Activated CD8-positive, alpha-beta memory T cell treated with anti-CD3 and anti-CD28 coated beads for 1 hour (primary cell): Measurements from ENCODE around the gene TGFB2.

ENCODE experiments used
- DNase-seq, 2 donors: peaks; one replicate each; pipeline ENCODE4 v3.0.0-alpha.2; 2020; ENCODE audit warnings: low read depth in 1 of 2; ENCODE audit errors: extremely low read depth in 1 of 2

The TGFB2 gene

GRCh38 chr1:218413179-218413578, 68.0 kb downstream of the TGFB2 start:
- DNase-seq, result no peak

DNA sequence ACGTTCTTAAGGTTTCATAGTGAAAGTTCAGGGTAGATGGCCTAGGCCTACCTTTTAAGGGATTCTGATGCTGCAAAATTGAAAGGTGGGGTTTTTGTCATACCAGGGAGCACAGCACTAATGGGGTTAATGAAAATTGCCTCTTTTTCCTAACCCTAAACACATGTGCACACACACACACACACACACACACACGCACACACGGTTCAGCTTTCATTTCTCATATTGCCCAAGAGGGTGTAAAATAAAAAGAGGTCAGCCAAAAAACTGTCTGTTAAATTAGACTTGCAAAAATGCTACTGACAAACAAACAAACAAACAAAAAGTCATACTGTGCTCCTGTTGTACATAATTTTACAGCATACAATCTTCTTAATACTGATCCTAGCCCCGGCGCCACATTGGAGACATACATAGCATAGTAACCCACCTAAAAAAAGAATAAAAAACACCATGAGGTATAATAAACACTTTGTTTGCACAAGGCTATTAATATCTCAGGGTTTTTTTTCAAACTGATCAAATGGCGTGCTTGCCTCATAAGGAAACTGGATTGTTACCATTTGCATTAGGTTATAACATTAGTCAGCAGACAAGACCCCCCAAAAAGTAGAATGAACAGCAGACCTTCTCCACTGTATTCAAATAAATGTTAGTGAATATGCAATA, 69.1 kb downstream of the TGFB2 start:
- DNase-seq, result no peak

GRCh38 chr1:218415726-218416125, 70.6 kb downstream of the TGFB2 start:
- DNase-seq, result no peak

DNA sequence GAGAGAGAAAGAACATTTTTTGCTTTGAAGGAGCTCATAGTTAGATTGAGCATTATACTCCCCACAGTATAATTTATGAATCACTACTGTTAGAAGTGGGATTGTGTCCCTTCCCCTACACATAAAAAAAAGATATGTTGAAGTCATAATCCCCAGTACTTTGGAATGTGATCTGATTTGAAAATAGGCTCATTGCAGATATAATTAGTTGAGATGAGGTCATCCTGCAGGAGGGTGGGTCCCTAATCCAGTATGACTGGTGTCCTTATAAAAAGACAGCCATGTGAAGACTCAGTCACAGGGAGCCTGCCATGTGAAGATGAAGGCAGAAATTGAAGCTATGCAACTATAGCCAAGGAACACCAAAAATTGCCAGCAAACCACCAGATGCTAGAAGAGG, 76.4 kb downstream of the TGFB2 start:
- DNase-seq, result no peak

GRCh38 chr1:218424502-218424901, 79.4 kb downstream of the TGFB2 start:
- no peak for DNase-seq

GRCh38 chr1:218425647-218426342, 80.7 kb downstream of the TGFB2 start:
- DNase-seq, result no peak

GRCh38 chr1:218426343-218426657, 81.2 kb downstream of the TGFB2 start:
- DNase-seq, result no peak

- DNase-seq, result no peak
Measured at GRCh38 chr1:218429301-218429700, 84.2 kb downstream of the TGFB2 start.

DNA sequence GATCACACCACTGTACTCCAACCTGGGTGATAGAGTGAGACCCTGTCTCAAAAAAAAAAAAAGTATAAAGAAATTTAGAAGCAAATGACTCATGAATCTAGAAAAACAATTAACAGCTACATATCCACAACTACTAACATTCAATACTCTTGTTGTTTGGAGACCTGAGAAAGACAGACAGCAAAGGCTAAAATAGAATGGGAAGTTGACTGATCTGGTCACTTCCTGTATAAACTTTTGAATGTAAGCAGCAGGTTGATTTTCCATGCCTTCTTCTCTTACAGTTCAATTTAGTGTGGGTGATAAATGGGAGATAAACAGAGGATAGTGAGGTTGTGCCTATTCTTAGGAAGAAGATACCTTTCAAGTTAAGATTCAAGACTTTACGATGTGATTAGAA, 85.2 kb downstream of the TGFB2 start:
- DNase-seq, result no peak

- DNase-seq, result no peak
Measured at GRCh38 chr1:218430822-218431221, 85.7 kb downstream of the TGFB2 start.

DNA sequence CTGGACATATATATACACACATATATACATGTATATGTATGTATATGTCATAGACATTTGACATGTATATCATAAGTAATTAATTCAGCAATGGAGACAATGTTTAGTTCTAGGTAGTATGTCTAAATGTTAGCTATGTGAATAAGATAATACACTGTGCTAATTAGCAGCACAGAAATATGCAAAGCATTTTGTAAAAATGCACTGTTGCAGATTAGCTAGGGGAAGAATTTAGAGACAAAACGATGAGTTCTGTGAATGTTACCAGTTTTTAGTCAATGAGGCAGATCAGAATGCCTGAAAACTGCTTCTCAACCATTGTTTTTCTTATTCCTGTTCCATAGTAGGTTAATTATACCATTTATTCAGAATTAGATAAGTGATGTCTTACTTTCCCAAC, 86.3 kb downstream of the TGFB2 start:
- no peak for DNase-seq

DNA sequence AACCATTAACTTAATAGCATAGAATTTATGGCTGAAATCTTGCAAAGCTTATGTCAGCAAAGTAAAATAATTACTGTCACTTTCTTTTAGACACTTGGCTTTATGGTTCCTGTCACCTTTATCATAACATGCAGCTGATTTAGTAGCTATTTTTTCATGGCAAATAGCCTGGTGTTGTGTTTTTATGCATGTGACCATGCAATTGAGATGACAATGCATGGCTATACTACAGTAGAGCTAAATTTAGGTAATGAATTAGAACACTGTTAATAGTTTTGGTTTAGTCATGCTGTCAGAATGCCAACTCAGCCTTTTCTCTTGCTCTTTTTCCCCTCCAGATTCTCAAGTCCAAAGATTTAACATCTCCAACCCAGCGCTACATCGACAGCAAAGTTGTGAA, 88.6 kb downstream of the TGFB2 start:
- no peak for DNase-seq

DNA sequence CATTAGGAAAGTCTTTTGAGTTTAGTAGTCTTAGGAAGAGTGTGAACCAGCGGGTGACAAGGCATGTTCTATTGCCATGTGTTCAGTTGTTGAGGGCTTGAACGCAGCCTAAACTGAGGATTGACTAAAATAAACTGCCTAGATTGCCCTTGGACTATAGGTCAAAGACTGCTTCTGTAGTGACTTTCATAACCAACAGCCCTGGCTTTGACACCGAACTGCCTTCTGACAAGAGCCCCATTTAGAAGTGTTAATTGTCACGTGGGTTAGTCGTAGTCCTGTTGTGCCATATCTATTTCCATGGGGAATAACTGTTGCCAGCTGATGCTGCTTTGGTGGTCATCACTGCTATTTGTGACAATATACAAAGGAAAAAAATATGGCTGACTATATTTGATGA, 90.4 kb downstream of the TGFB2 start:
- no peak for DNase-seq

DNA sequence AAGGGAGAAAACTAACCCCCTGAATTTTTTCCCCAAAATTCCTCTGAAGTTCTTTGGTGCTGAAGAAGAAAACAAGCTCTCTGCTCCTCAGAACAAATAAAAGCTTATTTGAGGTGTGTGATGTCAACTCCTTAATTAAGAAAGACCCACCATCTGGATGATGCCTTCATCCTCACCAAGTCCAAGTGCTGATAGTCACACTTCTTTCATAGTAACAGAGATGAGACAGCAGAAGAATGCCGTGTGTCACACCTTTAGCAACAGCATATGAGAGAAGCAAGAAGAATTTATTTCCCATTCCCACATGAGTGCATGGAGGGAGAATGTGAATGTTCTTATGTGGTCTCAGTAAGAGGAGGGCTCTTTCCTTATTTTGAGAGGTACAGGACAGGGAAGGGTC, 91.2 kb downstream of the TGFB2 start:
- DNase-seq, result no peak

- DNase-seq, result no peak
Measured at GRCh38 chr1:218436997-218437396, 91.9 kb downstream of the TGFB2 start.

- no peak for DNase-seq
Measured at GRCh38 chr1:218439541-218440295, 94.6 kb downstream of the TGFB2 start.

- DNase-seq, result no peak
Measured at GRCh38 chr1:218443255-218443654, 98.1 kb downstream of the TGFB2 start.

DNA sequence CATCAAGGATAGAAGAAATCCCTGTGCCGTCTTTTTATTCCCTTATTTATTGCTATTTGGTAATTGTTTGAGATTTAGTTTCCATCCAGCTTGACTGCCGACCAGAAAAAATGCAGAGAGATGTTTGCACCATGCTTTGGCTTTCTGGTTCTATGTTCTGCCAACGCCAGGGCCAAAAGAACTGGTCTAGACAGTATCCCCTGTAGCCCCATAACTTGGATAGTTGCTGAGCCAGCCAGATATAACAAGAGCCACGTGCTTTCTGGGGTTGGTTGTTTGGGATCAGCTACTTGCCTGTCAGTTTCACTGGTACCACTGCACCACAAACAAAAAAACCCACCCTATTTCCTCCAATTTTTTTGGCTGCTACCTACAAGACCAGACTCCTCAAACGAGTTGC, 99.0 kb downstream of the TGFB2 start:
- DNase-seq, result no peak

DNA sequence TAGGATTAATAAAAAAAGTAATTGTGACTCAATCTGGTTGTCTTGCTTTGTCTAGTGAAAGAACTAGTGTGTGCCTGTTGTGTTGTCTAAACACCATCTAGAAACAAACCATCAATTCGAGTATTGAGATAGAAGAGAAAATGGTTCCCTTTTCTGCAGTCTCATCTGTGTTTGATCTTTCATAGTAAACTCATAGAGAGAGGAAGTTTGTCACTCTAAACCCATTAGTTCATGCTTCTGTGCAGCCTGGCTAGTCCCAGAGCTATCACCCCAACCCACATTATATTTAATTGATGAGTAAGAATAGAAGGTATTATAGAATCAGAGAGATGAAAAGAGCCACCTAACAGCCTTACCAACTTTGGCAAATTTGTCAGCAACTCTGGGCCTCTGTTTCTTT, 99.5 kb downstream of the TGFB2 start:
- DNase-seq, result no peak

- no peak for DNase-seq
Measured at GRCh38 chr1:218447010-218447689, 102.0 kb downstream of the TGFB2 start.

DNA sequence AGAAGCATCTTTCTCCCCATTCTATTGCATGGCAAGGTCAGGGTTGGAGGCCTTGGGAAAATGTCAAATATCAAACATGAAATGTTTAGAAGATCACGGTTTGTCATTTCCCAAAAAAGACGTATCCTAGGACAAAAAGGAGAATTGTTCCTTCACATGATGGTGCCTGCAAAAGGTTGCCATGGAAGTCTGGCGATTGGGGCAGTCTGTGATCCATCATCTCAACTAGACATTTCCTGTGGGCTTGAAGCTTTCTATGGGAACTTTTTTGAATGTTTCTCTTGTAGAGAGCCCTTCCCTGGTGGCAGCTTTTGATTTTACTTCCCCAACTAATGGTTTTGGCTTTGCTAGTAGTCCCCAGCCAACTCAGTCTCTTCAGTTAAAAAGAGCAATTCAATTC, 106.3 kb downstream of the TGFB2 start:
- DNase-seq, result no peak
